DMS153 treated with DMSO at 0.1 percent for 48 hours (cell line): ENCODE results near the gene CHRNA4.
"Not testable (repeated sequence)": the region's sequence is repeated elsewhere in the genome, so short reads cannot be mapped to it uniquely, and the experiment has no call there.

Experiments
- DNase-seq: peaks from one replicate; lab custom pipeline; 2025; ENCODE audit not compliant: unreplicated experiment; lab: John Stamatoyannopoulos, UW

Gene CHRNA4

DNA sequence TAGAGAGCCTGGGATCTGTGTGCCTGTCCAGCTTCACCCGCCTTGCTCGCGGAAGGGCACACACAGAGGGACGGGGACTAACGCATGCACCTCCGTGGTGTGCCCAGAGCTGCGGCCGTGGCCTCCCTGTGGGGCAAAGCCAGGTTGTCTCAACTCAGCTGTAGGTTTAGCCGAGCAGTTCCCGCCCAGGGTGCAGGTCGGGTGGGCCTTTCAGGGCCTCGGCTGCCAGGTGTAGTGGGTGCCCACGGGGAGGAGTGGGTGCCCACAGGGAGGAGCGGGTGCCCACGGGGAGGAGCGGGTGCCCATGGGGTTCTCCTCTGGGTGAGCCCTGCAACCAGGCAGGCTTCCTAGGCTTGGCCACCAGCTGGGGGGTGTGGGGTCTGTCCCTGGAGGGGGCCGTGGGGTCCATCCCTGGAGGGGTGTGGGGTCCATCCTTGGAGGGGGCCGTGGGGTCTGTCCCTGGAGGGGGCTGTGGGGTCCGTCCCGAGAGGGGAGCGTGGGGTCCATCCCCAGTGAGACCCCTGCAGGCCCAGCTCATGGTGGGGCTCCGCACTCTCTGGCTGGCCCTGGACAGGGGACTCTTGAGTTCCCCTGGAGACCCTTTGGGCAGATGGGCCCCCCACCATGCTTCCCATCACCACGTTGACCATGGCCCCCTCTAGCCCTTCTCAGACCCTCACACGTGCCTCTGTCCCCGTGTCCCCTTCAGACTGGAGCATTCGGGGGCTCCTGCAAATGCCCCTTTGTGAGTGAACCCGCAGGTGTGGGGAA, 37.8 kb upstream of the CHRNA4 start:
- DNase-seq = no peak

DNA sequence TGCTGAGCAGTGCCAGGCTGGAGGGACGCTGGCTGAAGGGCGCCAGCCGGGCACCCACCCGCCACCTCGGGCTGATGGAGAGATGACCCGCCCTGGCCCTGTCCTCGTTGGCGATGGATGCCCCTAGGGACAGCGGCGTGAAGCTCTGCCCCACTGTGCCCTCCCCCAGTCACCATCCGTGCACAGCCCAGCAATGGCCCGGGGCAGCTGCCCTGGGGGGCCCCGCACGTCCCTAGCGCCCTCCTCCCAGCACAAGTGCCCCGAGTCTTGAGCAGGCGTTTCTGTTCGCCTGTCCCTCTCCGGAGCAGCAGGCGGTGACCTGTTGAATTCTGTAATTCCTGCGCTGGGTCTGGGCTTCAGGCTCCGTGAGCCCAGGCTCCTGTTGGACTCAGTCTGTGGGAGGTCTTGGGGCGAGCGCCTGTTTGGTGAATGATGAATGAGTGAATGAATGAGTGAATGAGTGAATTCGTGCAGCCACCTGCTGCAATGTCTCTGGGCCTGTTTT, 36.8 kb upstream of the CHRNA4 start:
- DNase-seq = no peak

GRCh38 chr20:63397155-63397843, 36.1 kb upstream of the CHRNA4 start:
- DNase-seq = no peak

- no peak for DNase-seq
Measured at GRCh38 chr20:63396300-63396699, 35.2 kb upstream of the CHRNA4 start.

- DNase-seq = no peak
Measured at GRCh38 chr20:63395723-63396122, 34.6 kb upstream of the CHRNA4 start.

DNA sequence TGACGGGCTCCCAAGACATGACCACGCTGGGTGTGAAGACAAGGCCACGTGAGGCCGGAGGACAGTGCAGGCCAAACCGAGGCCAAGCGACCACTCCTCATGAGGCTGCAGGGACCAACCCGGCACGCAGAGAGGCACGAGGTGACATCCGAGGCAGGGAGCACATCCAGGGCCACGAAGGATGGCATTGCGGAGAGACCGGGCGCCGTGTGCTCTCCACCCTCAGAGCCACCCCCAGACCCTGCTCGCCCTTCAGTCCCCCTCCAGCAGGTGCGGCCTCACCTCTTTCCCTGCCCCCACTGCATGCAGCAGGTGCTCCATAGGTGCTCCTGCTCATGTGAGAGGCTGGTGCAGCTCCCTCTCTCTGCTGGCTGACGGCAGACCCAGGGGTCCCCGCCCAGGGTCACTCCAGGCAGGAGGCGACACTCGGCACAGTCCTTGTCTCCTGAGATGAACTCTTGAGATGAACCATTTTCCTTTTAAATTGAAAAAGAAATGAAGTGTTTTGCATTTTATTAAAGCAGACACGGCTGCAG, 33.8 kb upstream of the CHRNA4 start:
- DNase-seq = no peak

DNA sequence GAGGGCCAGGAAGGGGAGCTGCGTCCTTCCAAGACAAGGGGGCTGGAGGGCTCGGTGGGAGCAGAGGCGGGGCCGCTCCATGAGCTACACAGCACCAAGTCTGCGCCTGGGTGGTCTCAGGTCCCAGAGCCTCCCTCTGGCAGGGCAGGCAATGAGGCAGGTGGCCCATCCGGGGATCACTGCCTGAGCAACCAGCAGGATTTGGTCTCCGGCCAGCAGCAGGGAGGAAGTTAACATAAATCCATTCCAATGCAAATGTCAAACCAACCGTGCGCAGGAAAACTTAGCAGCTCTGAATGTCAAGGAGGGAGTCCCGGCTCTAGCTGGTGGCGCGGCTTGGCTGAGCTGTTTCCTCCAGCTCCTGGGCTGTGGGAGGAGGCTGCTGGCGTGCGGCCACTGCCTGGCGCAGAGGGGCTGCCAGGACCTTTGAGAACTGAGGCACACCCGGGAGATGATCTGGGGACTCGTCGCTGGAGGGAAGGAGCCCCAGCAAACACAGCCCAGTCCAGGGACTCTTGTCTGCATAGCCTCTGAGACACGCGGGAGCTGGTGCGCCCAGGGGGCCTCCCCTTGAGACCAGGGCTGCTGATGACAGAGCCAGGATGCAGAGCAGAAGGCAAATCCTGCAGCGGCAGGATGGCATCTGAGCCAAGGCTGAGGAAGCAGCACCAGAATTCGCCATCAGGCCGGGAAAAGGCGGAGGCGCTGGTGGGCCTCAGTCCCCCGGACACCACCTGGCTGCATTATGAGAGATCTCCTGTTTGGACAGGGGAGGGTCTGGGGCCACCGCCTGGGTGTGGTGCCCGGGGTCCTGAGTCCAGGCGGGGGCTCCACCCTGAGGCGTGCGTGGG, 33.1 kb upstream of the CHRNA4 start:
- no peak for DNase-seq

DNA sequence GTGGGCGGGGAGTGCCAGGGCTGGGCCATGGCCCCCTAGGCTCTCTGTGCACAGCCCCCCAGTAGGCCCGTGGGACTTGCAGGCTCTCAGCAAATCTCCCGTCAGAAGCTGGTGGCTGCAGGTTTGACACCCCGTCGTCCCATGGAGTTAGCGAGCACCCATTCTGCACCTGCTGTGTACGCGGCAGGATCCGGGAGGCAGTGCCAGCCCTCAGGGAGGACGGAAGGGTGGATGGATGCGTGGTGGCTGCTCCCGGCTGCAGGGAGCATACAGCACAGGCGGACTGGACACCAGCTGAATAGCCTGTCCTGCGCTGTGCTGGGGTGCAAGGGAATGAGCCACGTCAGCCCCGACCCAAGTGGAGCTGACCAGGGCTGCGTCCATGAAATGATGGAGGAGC, 32.4 kb upstream of the CHRNA4 start:
- DNase-seq = no peak

DNA sequence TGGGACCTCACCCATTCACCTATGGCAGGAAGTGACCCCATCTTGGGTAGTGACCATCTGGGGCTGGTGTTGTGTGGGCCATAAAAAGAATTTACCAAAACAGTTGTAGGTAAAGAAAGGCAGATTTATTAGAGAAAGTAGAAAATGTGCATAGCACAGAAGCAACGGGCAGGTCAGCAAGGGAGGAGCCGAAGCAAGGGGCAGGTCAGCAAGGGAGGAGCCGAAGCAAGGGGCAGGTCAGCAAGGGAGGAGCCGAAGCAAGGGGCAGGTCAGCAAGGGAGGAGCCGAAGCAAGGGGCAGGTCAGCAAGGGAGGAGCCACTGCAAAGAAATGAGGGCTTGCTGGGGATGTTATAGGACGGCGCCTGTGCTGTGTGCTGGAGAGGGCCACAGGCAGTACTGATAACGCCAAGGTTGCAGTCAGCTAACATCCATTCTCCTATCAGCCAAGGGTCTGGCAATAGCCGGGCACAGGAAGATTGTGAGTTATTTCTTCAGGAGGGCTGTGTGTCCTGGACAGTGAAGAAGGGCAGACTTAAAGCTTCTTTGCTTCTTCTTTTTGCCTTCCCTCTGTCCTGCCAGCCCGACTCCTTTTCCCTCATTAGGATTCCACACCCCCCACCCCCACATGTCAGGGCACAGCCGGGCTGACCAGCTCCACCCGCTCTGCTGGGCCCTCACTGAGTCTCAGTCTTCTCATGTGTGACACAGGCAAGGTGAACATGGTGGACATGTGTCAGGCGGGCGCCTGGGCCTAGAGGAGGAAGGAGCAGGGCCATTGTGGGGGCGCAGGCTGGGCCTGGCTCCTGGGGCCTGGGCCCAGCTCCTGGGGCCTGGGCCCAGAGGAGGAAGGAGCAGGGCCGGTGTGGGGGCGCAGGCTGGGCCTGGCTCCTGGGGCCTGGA, 31.6 kb upstream of the CHRNA4 start:
- no peak for DNase-seq

GRCh38 chr20:63387917-63388316, 26.8 kb upstream of the CHRNA4 start:
- DNase-seq = no peak

- DNase-seq = no peak
Measured at GRCh38 chr20:63387393-63387792, 26.2 kb upstream of the CHRNA4 start.

- DNase-seq = no peak
Measured at GRCh38 chr20:63386491-63386890, 25.3 kb upstream of the CHRNA4 start.

- no peak for DNase-seq
Measured at GRCh38 chr20:63385819-63386218, 24.7 kb upstream of the CHRNA4 start.

DNA sequence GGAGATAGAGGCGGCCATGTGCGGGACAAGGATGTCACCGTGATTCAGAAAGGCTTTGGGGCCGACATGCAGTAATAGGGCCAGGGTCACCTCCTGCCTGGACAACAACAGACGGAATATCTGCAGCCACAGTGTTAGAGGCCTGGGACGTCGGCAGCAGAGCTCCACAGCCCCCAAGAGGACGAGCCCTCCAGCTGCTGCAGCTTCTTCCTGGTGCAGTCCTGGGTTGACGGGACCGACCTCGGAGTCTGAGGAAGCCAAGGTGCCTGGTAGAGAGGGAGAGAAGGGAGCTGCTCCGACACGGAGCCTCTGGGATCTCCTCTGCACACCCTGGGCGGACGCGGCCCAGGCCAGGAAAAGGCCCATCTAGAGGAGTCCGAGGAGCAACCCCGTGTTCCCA, 23.2 kb upstream of the CHRNA4 start:
- no peak for DNase-seq

- no peak for DNase-seq
Measured at GRCh38 chr20:63383556-63383955, 22.4 kb upstream of the CHRNA4 start.

GRCh38 chr20:63382551-63383300, 21.6 kb upstream of the CHRNA4 start:
- DNase-seq = no peak

GRCh38 chr20:63381781-63382431, 20.8 kb upstream of the CHRNA4 start:
- no peak for DNase-seq

- no peak for DNase-seq
Measured at GRCh38 chr20:63380346-63380870, 19.3 kb upstream of the CHRNA4 start.

DNA sequence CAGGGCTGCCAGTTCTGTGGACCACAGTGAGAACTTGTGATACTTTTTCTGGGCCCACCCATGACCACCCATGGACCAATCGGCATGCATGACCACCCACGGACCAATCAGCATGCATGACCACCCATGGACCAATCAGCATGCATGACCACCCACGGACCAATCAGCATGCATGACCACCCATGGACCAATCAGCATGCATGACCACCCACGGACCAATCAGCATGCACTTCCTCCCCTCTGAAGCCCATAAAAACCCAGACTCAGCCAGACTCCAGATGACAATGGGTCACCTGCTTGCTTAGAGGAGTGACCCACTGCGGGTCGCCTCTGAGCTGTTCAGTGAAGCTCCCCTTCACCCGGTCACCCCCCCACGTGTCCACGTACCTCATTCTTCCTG, 18.7 kb upstream of the CHRNA4 start:
- not testable (repeated sequence) for DNase-seq
